Aorta (tissue), 5 donors: Measurements from ENCODE around the gene CD58. TPM values are rescaled to one million over a fixed set of nuclear protein-coding genes. Genes with fewer than 3 reads are reported as not detected.

Experiments used
- ATAC-seq: fragments of 200-7000 bp; cut with Tn5 transposase; one replicate; pipeline ENCODE4 v1.9.1; 2022; ENCODE audit warnings: moderate library complexity; ENCODE audit not compliant: low FRiP score
- DNase-seq, 2 donors: peaks; one replicate each; pipeline ENCODE4 v3.0.0-alpha.2; 2020
- H3K27ac ChIP-seq, 2 donors: one replicate each; pipeline ENCODE4 v1.5.1; 2013; ENCODE audit warnings: low read length in 2 of 2, mild to moderate bottlenecking in 2 of 2, moderate library complexity in 2 of 2, control low read depth in 1 of 2, inconsistent platforms in 1 of 2, low read depth in 1 of 2
- H3K27me3 ChIP-seq, 2 donors: one replicate each; pipeline ENCODE4 v1.6.1; 2013; ENCODE audit warnings: control low read depth in 1 of 2, low read length in 1 of 2, mild to moderate bottlenecking in 1 of 2, moderate library complexity in 1 of 2; ENCODE audit not compliant: insufficient read depth in 2 of 2, control insufficient read depth in 1 of 2
- H3K36me3 ChIP-seq, 2 donors: one replicate each; pipeline ENCODE4 v1.6.1; 2013; ENCODE audit warnings: control low read depth in 1 of 2, low read length in 1 of 2, mild to moderate bottlenecking in 1 of 2; ENCODE audit not compliant: insufficient read depth in 2 of 2, control insufficient read depth in 1 of 2
- H3K4me1 ChIP-seq, 2 donors: one replicate each; pipeline ENCODE4 v1.6.1; 2013; ENCODE audit warnings: low read length in 2 of 2, control low read depth in 1 of 2, mild to moderate bottlenecking in 1 of 2, moderate library complexity in 1 of 2; ENCODE audit not compliant: insufficient read depth in 2 of 2, control insufficient read depth in 1 of 2
- H3K4me3 ChIP-seq, 2 donors: one replicate each; pipeline ENCODE4 v1.5.1; 2013; ENCODE audit warnings: low read length in 2 of 2, control low read depth in 1 of 2, mild to moderate bottlenecking in 1 of 2
- H3K9me3 ChIP-seq: one replicate; pipeline ENCODE4 v1.6.1; 2013; ENCODE audit warnings: mild to moderate bottlenecking, low read length; ENCODE audit not compliant: control insufficient read depth
- WGBS, 2 donors: extraction: QIAGEN DNeasy Blood & Tissue Kit; methylation state at CpG; one replicate each; pipeline ENCODE4 v1.1.7; 2013; 5-methylcytosine and 5-hydroxymethylcytosine counted together
- intact Hi-C, 2 donors: fragments of 100-400 bp; cut with DNase I; formaldehyde crosslinking; loops; one replicate each; pipeline versions ENCODE4 v1.14.2 to v1.15.0; 2022
- polyA plus RNA-seq, 2 donors: library from polyadenylated mRNA; stranded (reverse); fragments of 200-250 nt; gene quantifications; one replicate each; pipeline ENCODE4 v1.2.3, GENCODE V29; 2013
- total RNA-seq, 2 donors: library from RNA; stranded (reverse); fragmentation: NEBNext Ultra II Directional; extraction: Animal tissue kit (Norgen Biotek cat#: 25700); gene quantifications; one replicate each; pipeline ENCODE4 v1.2.1, GENCODE V29; 2021
- donor health status: healthy with polysubstance abuse.
- donor health status: Bipolar disorder and iron deficiency.
- donor health status: DM: no; HTN: no; CAD: no.
- donor health status: DM: no; HTN: no; CAD: no.
- donor health status: DM: yes; HTN: yes; CAD: no.

Gene CD58
- total and polyA plus RNA-seq, 4 donors, result 28.6 to 45.4 (median 31.6) TPM

GRCh38 chr1:116532671-116533428 is 38.0 kb downstream of the CD58 start:
- 96% methylated on average over 23 of the region's 23 CpGs for WGBS, 2 donors
- H3K27me3 ChIP-seq, result no peaks in the 10 kb centered on the region
- intact Hi-C loops, result no loop called here
- ATAC-seq (no peak), DNase-seq (no peak)
- H3K27ac ChIP-seq, result no peak overlapping the region
- no peaks in the 10 kb centered on the region for H3K9me3 ChIP-seq
- no peaks in the 10 kb centered on the region for H3K4me1 ChIP-seq
- no peaks in the 10 kb centered on the region for H3K36me3 ChIP-seq
- no peak overlapping the region for H3K4me3 ChIP-seq

- no peaks in the 10 kb centered on the region for H3K36me3 ChIP-seq
- H3K9me3 ChIP-seq, result no peaks in the 10 kb centered on the region
- ATAC-seq, result no peak
- DNase-seq, result no peak
- no peaks in the 10 kb centered on the region for H3K4me1 ChIP-seq
- 93 to 95% methylated on average over 13 of the region's 13 CpGs for WGBS, 2 donors
- intact Hi-C loops, result no loop called here
- H3K4me3 ChIP-seq, result no peak overlapping the region
- H3K27me3 ChIP-seq, result no peaks in the 10 kb centered on the region
- no peak overlapping the region for H3K27ac ChIP-seq
These were observed 38.9 kb downstream of the CD58 start for GRCh38 chr1:116531917-116532316.

GRCh38 chr1:116529681-116530080 is 41.1 kb downstream of the CD58 start:
- H3K9me3 ChIP-seq, result no peaks in the 10 kb centered on the region
- no peak overlapping the region for H3K27ac ChIP-seq
- intact Hi-C loops, result no loop called here
- no peak for ATAC-seq
- no peak for DNase-seq
- H3K4me3 ChIP-seq, result no peak overlapping the region
- no peaks in the 10 kb centered on the region for H3K36me3 ChIP-seq
- 90 to 94% methylated on average over 3 of the region's 3 CpGs for WGBS, 2 donors
- no peaks in the 10 kb centered on the region for H3K27me3 ChIP-seq
- H3K4me1 ChIP-seq, result no peaks in the 10 kb centered on the region

- no peaks in the 10 kb centered on the region for H3K36me3 ChIP-seq
- no peaks in the 10 kb centered on the region for H3K4me1 ChIP-seq
- H3K27ac ChIP-seq, result no peak overlapping the region
- intact Hi-C loops, result no loop called here
- H3K27me3 ChIP-seq, result no peaks in the 10 kb centered on the region
- H3K9me3 ChIP-seq, result no peaks in the 10 kb centered on the region
- 88 to 90% methylated on average over 3 of the region's 3 CpGs for WGBS, 2 donors
- H3K4me3 ChIP-seq, result no peak overlapping the region
- ATAC-seq (no peak), DNase-seq (no peak)
These were observed 41.6 kb downstream of the CD58 start for GRCh38 chr1:116529199-116529631.

- Histone ChIP-seq H3K4me3 (no peak overlapping the region), H3K27me3 (no peaks in the 10 kb centered on the region), H3K27ac (no peak overlapping the region), H3K9me3 (no peaks in the 10 kb centered on the region), H3K4me1 (no peaks in the 10 kb centered on the region), H3K36me3 (no peaks in the 10 kb centered on the region)
- DNase-seq, result no peak
- WGBS, 2 donors, result 95 to 98% methylated on average over 1 of the region's 1 CpG
- intact Hi-C loops, result no loop called here
- ATAC-seq, result no peak
These were observed 42.3 kb downstream of the CD58 start for GRCh38 chr1:116528329-116529083.

GRCh38 chr1:116525440-116525839 is 45.4 kb downstream of the CD58 start:
- H3K27ac ChIP-seq, result no peak overlapping the region
- H3K27me3 ChIP-seq, result no peaks in the 10 kb centered on the region
- ATAC-seq (no peak), DNase-seq (no peak)
- 97 to 99% methylated on average over 2 of the region's 2 CpGs for WGBS, 2 donors
- intact Hi-C loops, result no loop called here
- H3K36me3 ChIP-seq, result no peaks in the 10 kb centered on the region
- H3K4me1 ChIP-seq, result no peaks in the 10 kb centered on the region
- no peaks in the 10 kb centered on the region for H3K9me3 ChIP-seq
- H3K4me3 ChIP-seq, result no peak overlapping the region

GRCh38 chr1:116521186-116521585 is 49.6 kb downstream of the CD58 start:
- intact Hi-C loops, result loop anchor here in 1 of 2 donors (5.0 kb wide), 1 partner anchor 51 kb away; the partner anchor contains the start of gene CD58
- H3K9me3 ChIP-seq, result no peaks in the 10 kb centered on the region
- no peaks in the 10 kb centered on the region for H3K4me1 ChIP-seq
- no peaks in the 10 kb centered on the region for H3K27me3 ChIP-seq
- ATAC-seq, result peak; percentile 76
- peak overlapping the region; percentile 51 to 81 for H3K27ac ChIP-seq
- WGBS, 2 donors, result 17 to 21% methylated on average over 3 of the region's 3 CpGs
- H3K36me3 ChIP-seq, result peaks cover 0 to 2% of the 10 kb centered on the region in 2 donors
- DNase-seq, result no peak
- H3K4me3 ChIP-seq, result no peak overlapping the region

GRCh38 chr1:116518400-116518799 is 52.4 kb downstream of the CD58 start:
- no peaks in the 10 kb centered on the region for H3K9me3 ChIP-seq
- DNase-seq, result no peak
- H3K27ac ChIP-seq, result no peak overlapping the region
- ATAC-seq, result no peak
- no peaks in the 10 kb centered on the region for H3K27me3 ChIP-seq
- H3K4me3 ChIP-seq, result no peak overlapping the region
- no peaks in the 10 kb centered on the region for H3K4me1 ChIP-seq
- H3K36me3 ChIP-seq, result peaks cover 0 to 2% of the 10 kb centered on the region in 2 donors
- intact Hi-C loops, result no loop called here
- 93 to 96% methylated on average over 3 of the region's 3 CpGs for WGBS, 2 donors

GRCh38 chr1:116516631-116517030 is 54.2 kb downstream of the CD58 start:
- intact Hi-C loops, result no loop called here
- 90 to 91% methylated on average over 5 of the region's 5 CpGs for WGBS, 2 donors

More at GRCh38 chr1:116516631-116517030, 54.2 kb downstream of the CD58 start:
- Histone ChIP-seq H3K27me3 (no peaks in the 10 kb centered on the region), H3K4me1 (no peaks in the 10 kb centered on the region), H3K27ac (no peak overlapping the region), H3K4me3 (no peak overlapping the region), H3K9me3 (no peaks in the 10 kb centered on the region), H3K36me3 (peaks cover 0 to 2% of the 10 kb centered on the region in 2 donors)
- ATAC-seq (no peak), DNase-seq (no peak)
